ENCODE data around the gene RAB19.
"Not testable (repeated sequence)": the region's sequence is repeated elsewhere in the genome, so short reads cannot be mapped to it uniquely, and the experiment has no call there.

Gene RAB19

DNA sequence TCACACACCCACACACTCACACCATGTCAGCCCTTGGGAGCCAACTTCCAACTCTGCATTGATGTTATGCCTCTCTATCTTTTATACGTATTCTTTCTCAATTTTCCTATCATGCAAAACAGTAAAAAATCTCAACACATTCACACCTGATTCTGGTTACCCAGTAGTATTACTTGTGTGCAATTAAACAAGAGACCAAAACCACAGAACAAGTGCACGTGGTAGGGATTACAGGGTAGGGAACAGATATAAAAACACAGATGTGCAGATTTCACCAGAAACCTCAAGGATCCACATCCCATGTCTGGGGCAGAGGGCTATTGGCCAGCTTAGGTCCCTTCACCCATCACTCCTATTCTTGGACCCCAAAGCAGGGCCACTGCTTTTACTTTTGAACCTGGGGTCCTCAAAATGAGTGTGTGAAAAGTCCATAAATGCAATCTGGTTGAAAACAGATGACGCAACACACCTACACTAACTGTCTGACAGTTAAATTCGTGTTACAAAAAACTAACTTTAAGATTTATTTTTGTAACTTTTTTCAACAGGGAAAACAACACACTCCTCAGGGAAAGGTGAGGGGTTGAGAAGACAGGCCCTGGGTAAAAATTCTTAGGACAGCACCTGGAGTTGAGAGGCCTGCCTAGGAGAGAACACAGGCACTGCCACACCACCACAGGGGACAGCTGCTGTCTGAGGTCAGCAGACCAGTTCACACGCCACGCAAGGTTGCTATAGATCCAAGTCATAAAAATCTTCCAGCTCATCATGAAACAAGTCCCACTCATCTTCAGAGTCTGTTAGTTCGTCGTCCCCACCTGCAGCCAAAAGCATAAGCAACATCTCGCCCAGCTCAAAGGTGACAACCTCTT lies 50.2 kb downstream of the RAB19 start:
- not testable (repeated sequence) for DNase-seq (ENCODE audit: low read depth)

DNA sequence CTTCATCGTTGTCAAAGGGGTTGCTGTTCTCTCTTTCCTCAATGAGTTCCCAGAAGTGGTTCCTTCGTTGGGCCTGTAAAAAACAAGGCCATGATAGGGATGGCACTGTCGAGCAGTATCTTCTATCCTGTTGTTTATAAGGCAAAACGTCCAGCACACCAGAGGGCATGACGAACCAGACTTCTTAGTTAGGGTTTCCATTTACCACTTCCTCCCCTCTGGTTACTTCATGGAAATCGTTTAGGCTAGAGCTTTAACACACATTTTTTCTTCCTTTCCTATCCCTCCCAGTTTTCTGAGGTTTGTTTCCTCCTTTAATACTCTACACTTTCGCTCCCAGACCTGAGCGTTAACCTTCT lies 50.8 kb downstream of the RAB19 start:
- DNase-seq (ENCODE audit: low read depth), result no peak

DNA sequence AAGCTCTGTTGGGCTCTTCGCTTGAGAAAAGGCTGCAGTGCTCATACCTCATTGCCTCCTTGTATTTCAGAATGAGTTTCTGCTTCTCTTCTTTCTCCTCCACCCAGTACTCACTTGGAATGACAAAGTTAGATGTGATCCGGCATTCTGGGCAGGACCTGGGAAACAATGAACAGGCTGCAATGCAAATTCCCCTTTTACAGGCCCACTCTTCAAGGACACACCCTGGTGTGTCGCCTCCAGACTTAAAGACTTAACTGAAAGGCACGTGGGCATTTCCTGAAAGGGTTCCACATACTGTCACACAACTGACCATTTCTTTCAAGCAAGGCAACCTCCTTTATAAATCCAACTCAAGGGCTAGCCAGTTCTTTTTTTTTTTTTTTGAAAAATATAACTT lies 51.9 kb downstream of the RAB19 start:
- DNase-seq (ENCODE audit: low read depth), result no peak

DNA sequence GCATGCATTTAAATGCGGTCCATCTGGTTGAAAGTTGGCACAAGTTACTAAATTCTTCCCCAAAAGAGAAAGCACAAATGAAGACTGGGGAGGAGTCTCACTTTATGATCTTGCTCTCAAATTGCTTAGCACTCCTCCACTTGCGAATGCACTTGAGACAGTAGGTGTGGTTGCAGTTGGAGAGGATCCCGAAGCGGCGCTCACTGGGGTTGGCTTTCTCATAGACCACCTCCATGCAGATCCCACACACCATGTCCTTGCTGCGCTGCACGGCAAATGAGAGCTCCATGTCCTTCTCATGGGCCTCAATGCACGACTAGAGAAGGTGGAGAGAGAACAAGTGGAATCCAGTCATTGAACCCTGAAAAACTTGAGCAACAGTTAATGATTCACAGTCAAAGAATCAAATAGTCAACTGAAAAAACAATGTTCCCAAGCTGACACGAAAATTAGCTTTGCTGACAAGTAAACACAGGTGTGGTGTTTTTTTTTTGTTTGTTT lies 52.7 kb downstream of the RAB19 start:
- no peak for DNase-seq (ENCODE audit: low read depth)

- no peak for DNase-seq (ENCODE audit: low read depth)
Observed at GRCh38 chr7:140458201-140458600, 54.3 kb downstream of the RAB19 start.

GRCh38 chr7:140458916-140459315 lies 55.1 kb downstream of the RAB19 start:
- DNase-seq (ENCODE audit: low read depth), result no peak

DNA sequence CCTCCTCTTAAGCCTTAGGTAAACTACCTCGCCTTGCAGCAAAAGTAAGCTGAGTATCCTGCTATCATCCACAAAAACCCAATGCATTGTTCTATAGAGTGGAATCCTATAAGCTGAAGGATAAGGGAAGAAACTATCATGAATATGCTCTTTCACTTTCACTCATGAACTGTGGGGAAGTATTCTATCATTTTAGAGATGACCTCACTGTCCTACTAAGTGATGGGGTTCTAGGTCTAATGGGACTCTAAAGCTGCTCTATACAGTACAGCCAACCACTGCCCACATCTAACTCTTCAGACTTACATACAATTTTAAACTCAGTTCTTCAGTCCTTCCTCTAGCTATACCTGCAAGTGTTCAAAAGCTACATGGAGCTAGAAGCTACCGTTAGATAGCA lies 59.3 kb downstream of the RAB19 start:
- no peak for DNase-seq (ENCODE audit: low read depth)

GRCh38 chr7:140475747-140476333 lies 72.0 kb downstream of the RAB19 start:
- peak; percentile 40 for DNase-seq (ENCODE audit: low read depth)

GRCh38 chr7:140476698-140477261 lies 72.9 kb downstream of the RAB19 start:
- DNase-seq (ENCODE audit: low read depth), result no peak

Measured in activated T-cell treated with anti-CD3 and anti-CD28 coated beads for 1 hour (primary cell).